ENCODE measurements around the gene FOXB1.

FOXB1 gene

DNA sequence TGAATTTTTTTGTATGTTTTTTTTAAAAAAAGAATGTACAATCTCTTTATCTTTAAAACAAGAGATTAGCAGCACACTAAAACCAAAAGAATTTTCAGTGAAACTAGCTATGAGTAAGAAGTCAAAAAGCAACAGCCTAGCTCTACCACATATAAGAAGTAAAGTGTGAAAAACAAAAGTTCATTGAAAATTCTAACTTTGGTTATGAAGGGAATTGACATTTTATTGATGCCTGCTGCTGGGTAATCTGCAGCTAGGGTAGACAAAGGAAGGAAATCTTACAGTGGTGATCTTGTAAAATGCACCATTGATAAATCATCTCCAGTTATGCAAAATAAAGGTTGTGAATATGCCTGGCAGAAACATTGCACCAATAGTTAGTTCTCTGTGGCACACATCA lies 37.8 kb upstream of the FOXB1 start:
- POLR2A ChIA-PET (ENCODE audit: low non-redundant PET) = no interaction called here
- CTCF ChIA-PET = no interaction called here
- DNase-seq (ENCODE audit: low spot score) = no peak
- TF ChIP-seq, protein P1, sequence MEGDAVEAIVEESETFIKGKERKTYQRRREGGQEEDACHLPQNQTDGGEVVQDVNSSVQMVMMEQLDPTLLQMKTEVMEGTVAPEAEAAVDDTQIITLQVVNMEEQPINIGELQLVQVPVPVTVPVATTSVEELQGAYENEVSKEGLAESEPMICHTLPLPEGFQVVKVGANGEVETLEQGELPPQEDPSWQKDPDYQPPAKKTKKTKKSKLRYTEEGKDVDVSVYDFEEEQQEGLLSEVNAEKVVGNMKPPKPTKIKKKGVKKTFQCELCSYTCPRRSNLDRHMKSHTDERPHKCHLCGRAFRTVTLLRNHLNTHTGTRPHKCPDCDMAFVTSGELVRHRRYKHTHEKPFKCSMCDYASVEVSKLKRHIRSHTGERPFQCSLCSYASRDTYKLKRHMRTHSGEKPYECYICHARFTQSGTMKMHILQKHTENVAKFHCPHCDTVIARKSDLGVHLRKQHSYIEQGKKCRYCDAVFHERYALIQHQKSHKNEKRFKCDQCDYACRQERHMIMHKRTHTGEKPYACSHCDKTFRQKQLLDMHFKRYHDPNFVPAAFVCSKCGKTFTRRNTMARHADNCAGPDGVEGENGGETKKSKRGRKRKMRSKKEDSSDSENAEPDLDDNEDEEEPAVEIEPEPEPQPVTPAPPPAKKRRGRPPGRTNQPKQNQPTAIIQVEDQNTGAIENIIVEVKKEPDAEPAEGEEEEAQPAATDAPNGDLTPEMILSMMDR (conservative IDR thresholded peaks at IDR 0.05; ENCODE audit: low read depth) = no peak
- no peak overlapping the region for H3K27ac ChIP-seq

DNA sequence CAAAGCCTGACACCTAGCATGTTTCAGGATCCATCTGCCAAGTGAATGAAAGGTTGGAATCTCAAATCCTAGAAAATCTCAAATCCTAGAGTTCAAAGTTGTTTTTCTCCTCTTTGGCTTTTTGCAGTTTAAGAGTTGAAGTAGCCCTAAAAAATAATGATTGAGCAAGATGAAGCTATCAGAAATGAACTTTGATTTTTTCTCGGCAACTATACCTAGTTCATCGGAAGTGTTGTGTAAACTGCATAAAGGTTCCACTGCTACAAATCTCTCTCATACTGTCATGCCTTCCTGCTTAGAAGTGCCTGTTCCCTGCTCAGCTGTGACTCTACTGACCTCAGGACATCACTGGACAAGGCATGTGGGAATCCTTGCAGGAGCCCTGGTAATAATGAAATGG lies 35.8 kb upstream of the FOXB1 start:
- ChIA-PET POLR2A (ENCODE audit: low non-redundant PET) (no interaction called here), CTCF (no interaction called here)
- TF ChIP-seq, protein P1 (conservative IDR thresholded peaks at IDR 0.05; ENCODE audit: low read depth) = no peak
- no peak overlapping the region for H3K27ac ChIP-seq
- no peak for DNase-seq (ENCODE audit: low spot score)

DNA sequence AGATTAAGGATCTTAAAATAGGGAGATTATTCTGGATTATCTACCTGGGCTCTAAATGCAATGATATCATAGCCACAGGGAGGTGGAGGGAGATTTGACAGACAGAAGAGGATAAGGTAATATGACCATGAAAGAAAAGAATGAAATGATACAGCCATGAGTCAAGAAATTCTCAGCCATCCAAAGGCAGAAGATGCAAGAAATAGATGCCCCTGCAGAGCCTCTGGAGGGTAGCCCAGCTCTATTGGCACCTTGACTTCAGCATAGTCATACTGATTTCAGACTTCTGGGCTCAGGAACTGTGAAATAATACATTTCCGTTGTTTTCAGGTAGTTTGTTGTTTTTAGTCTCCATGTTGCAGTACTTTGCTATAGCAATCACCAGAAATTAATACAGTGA lies 31.9 kb upstream of the FOXB1 start:
- CTCF ChIA-PET = no interaction called here
- DNase-seq (ENCODE audit: low spot score) = no peak
- TF ChIP-seq, protein P1 (conservative IDR thresholded peaks at IDR 0.05; ENCODE audit: low read depth) = no peak
- POLR2A ChIA-PET (ENCODE audit: low non-redundant PET) = no interaction called here
- H3K27ac ChIP-seq = no peak overlapping the region

DNA sequence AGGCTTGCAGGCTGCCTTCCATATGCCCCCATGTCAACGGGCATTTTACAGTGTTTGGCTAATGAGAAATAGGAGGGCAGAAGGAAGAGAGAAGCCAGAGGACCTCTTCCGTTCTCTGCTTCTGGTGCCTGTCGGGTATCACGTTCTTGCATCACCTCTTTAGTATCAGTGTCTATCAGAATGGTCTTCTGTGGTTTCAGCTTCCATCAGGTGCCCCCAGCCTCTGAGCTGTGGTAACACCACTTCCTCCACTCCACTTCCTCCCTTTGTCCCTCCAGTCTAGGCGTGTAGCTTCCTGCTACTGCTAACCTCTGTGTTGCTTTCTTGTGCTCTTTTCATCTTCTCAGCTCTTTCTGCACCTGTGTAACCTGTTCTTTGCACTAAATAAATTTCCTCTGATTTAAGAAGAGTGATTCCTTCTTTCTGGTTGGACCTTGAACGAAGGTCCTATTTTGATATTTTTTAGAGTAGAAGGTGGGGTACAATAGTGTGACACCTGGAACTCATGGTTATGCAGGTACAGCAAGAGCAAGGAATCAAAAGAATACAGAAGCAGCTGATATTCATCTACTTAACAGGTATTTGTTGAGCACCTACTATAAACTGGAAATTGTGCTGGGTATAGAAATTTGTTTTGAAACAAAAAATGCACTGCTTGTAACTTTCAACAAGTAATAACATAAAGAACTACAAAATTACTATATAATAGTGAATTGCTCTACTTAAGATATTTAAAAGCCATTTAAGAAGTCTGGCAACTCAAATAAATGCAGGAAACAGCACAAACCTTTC lies 27.4 kb upstream of the FOXB1 start:
- TF ChIP-seq, protein P1 (conservative IDR thresholded peaks at IDR 0.05; ENCODE audit: low read depth) = no peak
- ChIA-PET CTCF (interaction anchor here (0.5 kb wide), 1 partner anchor 238 kb away, joined by 3 read pairs; no protein-coding TSS in a partner anchor), POLR2A (ENCODE audit: low non-redundant PET) (no interaction called here)
- no peak for DNase-seq (ENCODE audit: low spot score)
- H3K27ac ChIP-seq = no peak overlapping the region

DNA sequence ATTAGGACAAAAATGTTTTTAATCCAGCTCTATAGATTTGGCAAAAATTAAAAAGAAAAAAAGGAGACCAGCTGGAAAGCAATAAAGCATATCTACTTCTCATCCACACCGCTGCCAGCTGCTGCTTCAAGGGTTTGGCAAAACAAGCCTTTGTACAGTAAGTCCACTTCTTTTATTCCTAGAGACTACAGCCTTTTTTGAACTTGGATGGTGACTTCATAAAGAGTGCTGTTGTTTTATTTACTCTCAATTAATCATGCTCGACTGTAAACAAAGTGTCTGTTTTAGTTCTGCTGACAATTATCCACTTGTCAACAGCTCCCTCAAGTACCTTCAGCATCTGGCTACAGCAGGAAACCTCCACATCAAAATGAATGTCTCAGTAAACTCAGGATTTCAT lies 12.3 kb upstream of the FOXB1 start:
- CTCF ChIA-PET = interaction anchor here (0.6 kb wide), 1 partner anchor 267 kb away, joined by 3 read pairs; no protein-coding TSS in a partner anchor
- TF ChIP-seq, protein P1 (conservative IDR thresholded peaks at IDR 0.05; ENCODE audit: low read depth) = no peak

DNA sequence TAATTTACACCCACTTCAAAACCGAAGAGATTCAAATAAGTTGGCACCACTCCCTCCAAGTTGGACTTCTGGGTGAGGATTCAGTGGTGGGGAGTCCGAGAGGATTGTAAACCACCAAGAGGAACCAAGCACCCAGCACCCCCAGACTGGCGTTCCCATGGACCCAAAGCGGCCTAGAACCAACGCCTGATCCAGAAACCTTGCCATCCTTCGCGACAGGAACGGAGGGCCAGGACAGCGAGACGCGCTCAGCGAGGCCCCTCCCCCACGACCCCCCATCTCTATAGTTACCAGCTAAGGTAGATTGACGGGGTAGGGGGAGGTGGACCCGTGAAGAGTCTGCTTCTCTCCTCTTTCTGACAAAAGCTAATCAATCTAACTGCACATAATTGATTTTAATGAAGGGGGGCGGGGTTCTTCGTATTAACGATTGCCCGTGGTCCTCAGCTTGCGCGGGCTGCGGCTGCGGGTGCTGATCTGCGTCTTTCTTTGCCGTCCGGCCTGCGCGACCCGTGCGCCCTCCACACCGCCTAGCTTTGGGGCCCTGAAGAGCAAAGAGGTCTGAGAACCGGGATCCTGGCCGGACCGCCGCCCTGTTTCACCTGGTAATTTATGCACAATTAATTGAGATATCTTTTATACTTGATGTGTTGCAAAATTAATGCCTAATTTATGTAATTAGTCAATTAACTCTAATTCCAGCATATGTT lies 10.9 kb upstream of the FOXB1 start:
- ChIA-PET POLR2A (ENCODE audit: low non-redundant PET) (no interaction called here), CTCF (interaction anchor here (1.1 kb wide), 2 partner anchors 251 to 351 kb away, joined by 3 read pairs; no protein-coding TSS in a partner anchor)
- no peak for DNase-seq (ENCODE audit: low spot score)
- TF ChIP-seq, protein P1 (conservative IDR thresholded peaks at IDR 0.05; ENCODE audit: low read depth) = no peak
- no peak overlapping the region for H3K27ac ChIP-seq

More for the DNA sequence above, 12.3 kb upstream of the FOXB1 start:
- no peak for DNase-seq (ENCODE audit: low spot score)
- POLR2A ChIA-PET (ENCODE audit: low non-redundant PET) = no interaction called here
- H3K27ac ChIP-seq = no peak overlapping the region
